H1 (cell line): Measurements from ENCODE around the gene CTH. TPM values are rescaled to one million over a fixed set of nuclear protein-coding genes. Genes with fewer than 3 reads are reported as not detected.

Source experiments
- CTCF ChIA-PET: fragments of 300-600 bp; sonication (Branson Sonifier 250); formaldehyde crosslinking; loops from one replicate; lab custom pipeline; 2021; ENCODE audit not compliant: partially characterized antibody; lab: Charles Lee
- POLR2A ChIA-PET: fragments of 300-600 bp; sonication (Branson Sonifier 250); formaldehyde crosslinking; loops from one replicate; lab custom pipeline; 2021; ENCODE audit warnings: inconsistent platforms; ENCODE audit not compliant: partially characterized antibody; lab: Charles Lee
- DNase-seq, 2 experiments: peaks; one replicate each; pipeline versions ENCODE4 v3.0.0 to v3.0.0-alpha.2; 2010 to 2022; ENCODE audit warnings: low spot score in 2 of 2, low read depth in 1 of 2, mixed read lengths in 1 of 2
- FAIRE-seq: peaks from 2 replicates; lab custom pipeline; 2011; peaks lifted over from hg19 to GRCh38; lab: Jason Lieb, UNC
- H2AFZ ChIP-seq: 2 replicates; pipeline ENCODE4 v1.8.1; 2012; ENCODE audit warnings: low read length, inconsistent platforms
- H2AK5ac ChIP-seq: 2 replicates; pipeline ENCODE4 v1.6.1; 2013; ENCODE audit warnings: low read depth, low read length
- H2BK120ac ChIP-seq: replicated peaks from 2 replicates; pipeline ENCODE3; 2013; ENCODE audit warnings: low read depth, low read length, inconsistent platforms
- H2BK12ac ChIP-seq: 2 replicates; pipeline ENCODE4 v1.6.1; 2013; ENCODE audit warnings: low read depth, low read length
- H2BK15ac ChIP-seq: 2 replicates; pipeline ENCODE4 v1.6.1; 2013; ENCODE audit warnings: low read length
- H2BK20ac ChIP-seq: 2 replicates; pipeline ENCODE4 v1.6.1; 2013; ENCODE audit warnings: low read length
- H2BK5ac ChIP-seq: 2 replicates; pipeline ENCODE4 v1.6.1; 2013; ENCODE audit warnings: low read depth, low read length
- H3K14ac ChIP-seq: 2 replicates; pipeline ENCODE4 v1.6.1; 2013; ENCODE audit warnings: inconsistent platforms; ENCODE audit not compliant: insufficient read length
- H3K18ac ChIP-seq: 2 replicates; pipeline ENCODE4 v1.6.1; 2013; ENCODE audit warnings: low read length; ENCODE audit errors: extremely low read depth
- H3K23ac ChIP-seq: 2 replicates; pipeline ENCODE4 v1.6.1; 2013; ENCODE audit warnings: inconsistent platforms; ENCODE audit not compliant: insufficient read length
- H3K23me2 ChIP-seq: 2 replicates; pipeline ENCODE4 v1.6.1; 2013; ENCODE audit warnings: low read depth, low read length
- H3K27ac ChIP-seq: 2 replicates; pipeline ENCODE4 v1.6.1; 2011; ENCODE audit warnings: low read depth, low read length, inconsistent platforms
- H3K27me3 ChIP-seq, 4 experiments: replicated peaks in 1 of 4; 1 replicate in 1 of 4; 2 replicates in 3 of 4; pipeline versions ENCODE4 v1.6.1 to v1.8.1; 2011 to 2013; ENCODE audit warnings: low read length in 3 of 4, mild to moderate bottlenecking in 3 of 4, inconsistent platforms in 2 of 4, mixed read lengths in 2 of 4, moderate library complexity in 1 of 4; ENCODE audit not compliant: control insufficient read depth in 3 of 4, insufficient read depth in 3 of 4; ENCODE audit errors: extremely low read depth in 1 of 4
- H3K36me3 ChIP-seq, 4 experiments: 2 replicates each; pipeline versions ENCODE4 v1.6.1 to v1.8.1; 2011 to 2013; ENCODE audit warnings: mild to moderate bottlenecking in 4 of 4, low read length in 3 of 4, moderate library complexity in 2 of 4, control low read depth in 1 of 4, inconsistent platforms in 1 of 4; ENCODE audit not compliant: insufficient read depth in 4 of 4, control insufficient read depth in 2 of 4
- H3K4ac ChIP-seq: replicated peaks from 2 replicates; pipeline ENCODE3; 2013; ENCODE audit warnings: low read length, low read depth, mixed read lengths, inconsistent platforms; ENCODE audit not compliant: insufficient read length
- H3K4me1 ChIP-seq, 4 experiments: replicated peaks in 1 of 4; 1 replicate in 1 of 4; 2 replicates in 3 of 4; pipeline versions ENCODE4 v1.6.1 to v1.8.1; 2011 to 2013; ENCODE audit warnings: low read length in 3 of 4, inconsistent platforms in 2 of 4, mixed read lengths in 1 of 4; ENCODE audit not compliant: insufficient read depth in 4 of 4, control insufficient read depth in 3 of 4
- H3K4me2 ChIP-seq, 2 experiments: 2 replicates each; pipeline versions ENCODE4 v1.6.1 to v1.8.1; 2011 to 2013; ENCODE audit warnings: low read depth in 2 of 2, low read length in 2 of 2, control low read depth in 1 of 2, inconsistent platforms in 1 of 2, mild to moderate bottlenecking in 1 of 2; ENCODE audit not compliant: insufficient read depth in 1 of 2
- H3K4me3 ChIP-seq, 4 experiments: fragments of 200-600, 300-600 bp in 1 of 4; sonication (generic), shearing (Covaris generic), sonication (Bioruptor Twin) in 1 of 4; 2 replicates each; pipeline versions ENCODE4 v1.5.1 to v1.8.1; 2011 to 2016; ENCODE audit warnings: low read length in 4 of 4, low read depth in 3 of 4, control low read depth in 2 of 4, inconsistent platforms in 2 of 4, mild to moderate bottlenecking in 2 of 4, mixed read lengths in 1 of 4, moderate library complexity in 1 of 4; ENCODE audit not compliant: insufficient read depth in 2 of 4; ENCODE audit errors: extremely low read depth in 1 of 4
- H3K56ac ChIP-seq: replicated peaks from 2 replicates; pipeline ENCODE3; 2013; ENCODE audit warnings: low read depth, mild to moderate bottlenecking, mixed read lengths, low read length, inconsistent platforms; ENCODE audit not compliant: insufficient read length
- H3K79me1 ChIP-seq: 2 replicates; pipeline ENCODE4 v1.6.1; 2013; ENCODE audit warnings: low read depth, low read length, control low read depth
- H3K79me2 ChIP-seq, 2 experiments: 2 replicates each; pipeline versions ENCODE4 v1.6.1 to v1.8.1; 2012 to 2013; ENCODE audit warnings: low read length in 2 of 2, mild to moderate bottlenecking in 2 of 2, inconsistent platforms in 1 of 2; ENCODE audit not compliant: insufficient read depth in 2 of 2, control insufficient read depth in 1 of 2
- H3K9ac ChIP-seq, 4 experiments: replicated peaks in 1 of 4; 1 replicate in 1 of 4; 2 replicates in 3 of 4; pipeline versions ENCODE4 v1.6.1 to v1.8.1; 2011 to 2013; ENCODE audit warnings: low read depth in 3 of 4, low read length in 3 of 4, control low read depth in 2 of 4, mild to moderate bottlenecking in 2 of 4, moderate library complexity in 2 of 4, inconsistent platforms in 1 of 4; ENCODE audit errors: extremely low read depth in 1 of 4
- H3K9me3 ChIP-seq, 2 experiments: 2 replicates each; pipeline versions ENCODE4 v1.6.1 to v1.8.1; 2012 to 2013; ENCODE audit warnings: mild to moderate bottlenecking in 2 of 2, moderate library complexity in 2 of 2, control low read depth in 1 of 2, inconsistent platforms in 1 of 2, low read depth in 1 of 2, low read length in 1 of 2, mixed read lengths in 1 of 2; ENCODE audit not compliant: insufficient read depth in 2 of 2
- H4K20me1 ChIP-seq, 2 experiments: replicated peaks in 1 of 2; 2 replicates each; pipeline versions ENCODE3 to v1.8.1; 2011 to 2013; ENCODE audit warnings: inconsistent platforms in 2 of 2, low read length in 2 of 2, mild to moderate bottlenecking in 1 of 2; ENCODE audit not compliant: insufficient read depth in 2 of 2, control insufficient read depth in 1 of 2
- H4K5ac ChIP-seq: 2 replicates; pipeline ENCODE4 v1.6.1; 2013; ENCODE audit warnings: low read length, low read depth, mixed read lengths, inconsistent platforms; ENCODE audit not compliant: insufficient read length
- H4K8ac ChIP-seq: 2 replicates; pipeline ENCODE4 v1.8.0; 2013; ENCODE audit warnings: mild to moderate bottlenecking, moderate library complexity, low read length, inconsistent platforms; ENCODE audit not compliant: insufficient read depth; ENCODE audit errors: extremely low read depth
- H4K91ac ChIP-seq: replicated peaks from 2 replicates; pipeline ENCODE3; 2013; ENCODE audit warnings: low read length, mixed read lengths, inconsistent platforms; ENCODE audit not compliant: insufficient read length
- BACH1 ChIP-seq: IDR thresholded peaks from 2 replicates; pipeline ENCODE4 v1.6.1; 2012; ENCODE audit warnings: low read length, improper control_type of control experiment
- CHD1 ChIP-seq: IDR thresholded peaks from 2 replicates; pipeline ENCODE4 v1.6.1; 2012; ENCODE audit warnings: low read depth, low read length, improper control_type of control experiment
- GTF2F1 ChIP-seq: IDR thresholded peaks from 2 replicates; pipeline ENCODE4 v1.6.1; 2012; ENCODE audit warnings: low read depth, low read length, improper control_type of control experiment, borderline replicate concordance
- HDAC2 ChIP-seq, 2 experiments: fragments of 300-600 bp in 1 of 2; sonication (generic) in 1 of 2; IDR thresholded peaks; 2 replicates each; pipeline ENCODE4 v1.6.1; 2011 to 2012; ENCODE audit warnings: low read depth in 2 of 2, low read length in 2 of 2, mild to moderate bottlenecking in 2 of 2, moderate library complexity in 2 of 2, borderline replicate concordance in 1 of 2, inconsistent platforms in 1 of 2
- HDAC6 ChIP-seq: IDR thresholded peaks from one replicate; pipeline ENCODE4 v1.7.1; 2012; ENCODE audit warnings: low read depth, mild to moderate bottlenecking, inconsistent platforms, low read length, moderate library complexity
- KDM5A ChIP-seq: fragments of 200-600 bp; IDR thresholded peaks from 2 replicates; pipeline ENCODE4 v1.7.1; 2012; ENCODE audit warnings: mild to moderate bottlenecking, low read length, inconsistent platforms, mixed read lengths
- RFX5 ChIP-seq: IDR thresholded peaks from 2 replicates; pipeline ENCODE4 v1.6.1; 2011; ENCODE audit warnings: low read depth, low read length, improper control_type of control experiment, borderline replicate concordance
- RXRA ChIP-seq: IDR thresholded peaks from 2 replicates; pipeline ENCODE4 v1.6.1; 2011; ENCODE audit warnings: low read depth, mild to moderate bottlenecking, low read length, moderate library complexity; ENCODE audit not compliant: insufficient read depth
- TCF12 ChIP-seq: IDR thresholded peaks from 2 replicates; pipeline ENCODE4 v1.6.1; 2011; ENCODE audit warnings: low read depth, mild to moderate bottlenecking, low read length
- polyA plus RNA-seq, 7 experiments: library from polyadenylated mRNA; depleted of rRNA in 3 of 7; stranded (reverse) in 5 of 7; unstranded in 2 of 7; fragments of >200 nt in 5 of 7; fragments of 200-250 nt in 2 of 7; gene quantifications; 1 replicate in 5 of 7; 2 replicates in 1 of 7; 4 replicates in 1 of 7; pipeline versions ENCODE4 v1.2.1 to v1.2.3, GENCODE V29; 2011 to 2013; ENCODE audit warnings: missing spikeins in 2 of 7, mixed read lengths in 2 of 7
- total RNA-seq: library from RNA; stranded (reverse); fragmentation: NEBNext Ultra II Directional; extraction: Animal tissue kit (Norgen Biotek cat#: 25700); gene quantifications from 2 replicates; pipeline ENCODE4 v1.2.1, GENCODE V29; 2021
- TF ChIP-seq, protein P1 (sequence below): IDR thresholded peaks from 2 replicates; pipeline ENCODE4 v1.6.1; 2012; ENCODE audit warnings: low read length, inconsistent platforms

CTH gene
- total and polyA plus RNA-seq, 2 of the 8 experiments (the other 6 are each of a cell fraction or from before 2014, with no cell fraction given) = 31.7 to 33.2 TPM

GRCh38 chr1:70465911-70466310 lies 54.8 kb downstream of the CTH start:
- no peak for DNase-seq
- no peak overlapping the region for H3K18ac ChIP-seq
- no peak overlapping the region for H4K8ac ChIP-seq
- H3K23me2 ChIP-seq = no peaks in the 10 kb centered on the region
- H4K91ac ChIP-seq = no peak overlapping the region
- H4K5ac ChIP-seq = no peak overlapping the region
- no peak overlapping the region for H3K14ac ChIP-seq
- no peaks in the 10 kb centered on the region for H3K9me3 ChIP-seq
- no peak overlapping the region for H3K56ac ChIP-seq
- H4K20me1 ChIP-seq = no peaks in the 10 kb centered on the region
- no peak overlapping the region for H2BK12ac ChIP-seq
- H2BK5ac ChIP-seq = no peak overlapping the region
- no peak overlapping the region for H2BK15ac ChIP-seq
- H2BK20ac ChIP-seq = no peak overlapping the region
- no peak overlapping the region for H3K4me2 ChIP-seq
- CTCF ChIA-PET = no interaction called here
- H3K79me2 ChIP-seq = no peaks in the 10 kb centered on the region
- TF ChIP-seq KDM5A (no peak), CHD1 (no peak), BACH1 (no peak), RFX5 (no peak), HDAC6 (no peak), HDAC2 (IDR thresholded peaks at IDR 0.05; ENCODE audit: borderline replicate concordance in 1 of 2, low read depth in 2 of 2, low read length in 2 of 2) (no peak), TCF12 (no peak), RXRA (no peak), GTF2F1 (no peak)
- TF ChIP-seq, protein P1, sequence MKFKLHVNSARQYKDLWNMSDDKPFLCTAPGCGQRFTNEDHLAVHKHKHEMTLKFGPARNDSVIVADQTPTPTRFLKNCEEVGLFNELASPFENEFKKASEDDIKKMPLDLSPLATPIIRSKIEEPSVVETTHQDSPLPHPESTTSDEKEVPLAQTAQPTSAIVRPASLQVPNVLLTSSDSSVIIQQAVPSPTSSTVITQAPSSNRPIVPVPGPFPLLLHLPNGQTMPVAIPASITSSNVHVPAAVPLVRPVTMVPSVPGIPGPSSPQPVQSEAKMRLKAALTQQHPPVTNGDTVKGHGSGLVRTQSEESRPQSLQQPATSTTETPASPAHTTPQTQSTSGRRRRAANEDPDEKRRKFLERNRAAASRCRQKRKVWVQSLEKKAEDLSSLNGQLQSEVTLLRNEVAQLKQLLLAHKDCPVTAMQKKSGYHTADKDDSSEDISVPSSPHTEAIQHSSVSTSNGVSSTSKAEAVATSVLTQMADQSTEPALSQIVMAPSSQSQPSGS = no peak
- no peaks in the 10 kb centered on the region for H3K36me3 ChIP-seq
- no peak overlapping the region for H3K23ac ChIP-seq
- no peaks in the 10 kb centered on the region for H3K27me3 ChIP-seq
- POLR2A ChIA-PET = no interaction called here
- no peak overlapping the region for H2BK120ac ChIP-seq
- FAIRE-seq = no peak
- no peak overlapping the region for H2AFZ ChIP-seq
- H3K79me1 ChIP-seq = no peaks in the 10 kb centered on the region
- H2AK5ac ChIP-seq = no peak overlapping the region
- H3K4me3 ChIP-seq = no peak overlapping the region
- H3K4ac ChIP-seq = no peak overlapping the region
- no peak overlapping the region for H3K9ac ChIP-seq
- H3K27ac ChIP-seq = no peak overlapping the region
- no peaks in the 10 kb centered on the region for H3K4me1 ChIP-seq
